Gastrocnemius medialis (tissue), 4 donors: ENCODE data around the gene ARHGAP28. TPM values are rescaled to one million over a fixed set of nuclear protein-coding genes. Genes with fewer than 3 reads are reported as not detected.

ENCODE experiments used
- ATAC-seq, 2 donors: fragments of 150-250 bp; one replicate each; pipeline ENCODE4 v1.9.1; 2016
- DNase-seq, 2 donors: peaks; one replicate each; pipeline ENCODE4 v3.0.0-alpha.2; 2019
- H3K27ac ChIP-seq, 4 donors: fragments of 200-600 bp; sonication (generic); 1 replicate in 1 of 4; 2 replicates in 3 of 4; pipeline ENCODE4 v1.5.1; 2016 to 2018; ENCODE audit warnings: mild to moderate bottlenecking in 2 of 4, moderate library complexity in 1 of 4
- H3K27me3 ChIP-seq, 3 donors: fragments of 200-600 bp; sonication (generic) in 2 of 3; 1 replicate in 1 of 3; 2 replicates in 2 of 3; pipeline versions ENCODE4 v1.5.1 to v1.6.0; 2016 to 2019; ENCODE audit warnings: mild to moderate bottlenecking in 1 of 3, moderate library complexity in 1 of 3
- H3K36me3 ChIP-seq, 2 donors: fragments of 200-600 bp; sonication (generic) in 1 of 2; one replicate each; pipeline ENCODE4 v1.5.1; 2017 to 2018
- H3K4me1 ChIP-seq, 2 donors: fragments of 200-600 bp; sonication (generic) in 1 of 2; one replicate each; pipeline ENCODE4 v1.5.1; 2016 to 2017; ENCODE audit warnings: mild to moderate bottlenecking in 2 of 2
- H3K4me3 ChIP-seq, 4 donors: fragments of 200-600 bp; sonication (generic) in 3 of 4; 1 replicate in 1 of 4; 2 replicates in 3 of 4; pipeline ENCODE4 v1.5.1; 2016 to 2019; ENCODE audit warnings: mild to moderate bottlenecking in 2 of 4
- H3K9me3 ChIP-seq, 3 donors: fragments of 200-600 bp; sonication (generic) in 2 of 3; 1 replicate in 1 of 3; 2 replicates in 2 of 3; pipeline ENCODE4 v1.5.1; 2016 to 2019
- POLR2A ChIP-seq, 2 donors: fragments of 450-650 bp; IDR thresholded peaks; one replicate each; pipeline ENCODE4 v1.6.1; 2017; ENCODE audit warnings: antibody characterized with exemption in 2 of 2, mild to moderate bottlenecking in 2 of 2, moderate library complexity in 2 of 2
- in situ Hi-C, 4 donors: fragments of 200-750 bp; cut with MboI; loops; one replicate each; pipeline versions ENCODE4 v1.15.0 to v1.8.0; 2017; ENCODE audit warnings: low sequenced_read_pairs in 4 of 4
- intact Hi-C: fragments of 100-400 bp; cut with DNase I; formaldehyde crosslinking; loops from one replicate; pipeline ENCODE4 v1.15.1; 2023; ENCODE audit warnings: low total_unique reads
- total RNA-seq, 4 donors: library from RNA; depleted of rRNA; stranded (reverse); fragments of >200 nt; gene quantifications; one replicate each; pipeline versions ENCODE4 v1.1.0 to v1.2.3, GENCODE V29; 2016
- TF ChIP-seq, protein P1 (sequence below), 5 experiments: fragments of 450-650 bp in 3 of 5; fragments of 200-600 bp in 2 of 5; sonication (generic) in 2 of 5; IDR thresholded peaks in 4 of 5; conservative IDR thresholded peaks in 1 of 5; 1 replicate in 4 of 5; 2 replicates in 1 of 5; pipeline ENCODE4 v1.5.1; 2016 to 2019; ENCODE audit warnings: antibody characterized with exemption in 5 of 5, mild to moderate bottlenecking in 3 of 5, moderate library complexity in 3 of 5

The ARHGAP28 gene
- total RNA-seq, 4 donors from 2014 or later = 4.6 to 17.9 (median 6.2) TPM

DNA sequence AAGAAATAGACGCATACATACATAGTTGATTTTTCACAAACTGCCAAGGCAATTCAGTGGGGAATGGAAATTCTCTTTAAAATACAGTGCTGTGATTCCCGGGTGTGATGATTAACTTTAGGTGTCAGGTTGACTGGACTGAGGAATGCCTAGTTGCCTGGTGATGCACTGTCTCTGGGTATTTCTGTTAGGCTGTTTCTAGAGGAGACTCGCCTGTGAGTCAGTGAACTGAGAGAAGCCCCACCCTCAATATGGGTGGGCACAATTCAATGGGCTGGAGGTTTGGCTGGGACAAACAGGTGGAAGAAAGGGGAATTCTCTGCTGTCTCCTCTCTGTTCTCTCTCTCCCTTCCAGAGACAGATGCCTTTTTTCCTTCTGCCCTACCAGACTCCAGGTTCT is 187.6 kb downstream of the ARHGAP28 start:
- H3K4me1 ChIP-seq = no peaks in the 10 kb centered on the region
- TF ChIP-seq POLR2A (IDR thresholded peaks at IDR 0.05) = no peak
- TF ChIP-seq, protein P1, sequence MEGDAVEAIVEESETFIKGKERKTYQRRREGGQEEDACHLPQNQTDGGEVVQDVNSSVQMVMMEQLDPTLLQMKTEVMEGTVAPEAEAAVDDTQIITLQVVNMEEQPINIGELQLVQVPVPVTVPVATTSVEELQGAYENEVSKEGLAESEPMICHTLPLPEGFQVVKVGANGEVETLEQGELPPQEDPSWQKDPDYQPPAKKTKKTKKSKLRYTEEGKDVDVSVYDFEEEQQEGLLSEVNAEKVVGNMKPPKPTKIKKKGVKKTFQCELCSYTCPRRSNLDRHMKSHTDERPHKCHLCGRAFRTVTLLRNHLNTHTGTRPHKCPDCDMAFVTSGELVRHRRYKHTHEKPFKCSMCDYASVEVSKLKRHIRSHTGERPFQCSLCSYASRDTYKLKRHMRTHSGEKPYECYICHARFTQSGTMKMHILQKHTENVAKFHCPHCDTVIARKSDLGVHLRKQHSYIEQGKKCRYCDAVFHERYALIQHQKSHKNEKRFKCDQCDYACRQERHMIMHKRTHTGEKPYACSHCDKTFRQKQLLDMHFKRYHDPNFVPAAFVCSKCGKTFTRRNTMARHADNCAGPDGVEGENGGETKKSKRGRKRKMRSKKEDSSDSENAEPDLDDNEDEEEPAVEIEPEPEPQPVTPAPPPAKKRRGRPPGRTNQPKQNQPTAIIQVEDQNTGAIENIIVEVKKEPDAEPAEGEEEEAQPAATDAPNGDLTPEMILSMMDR (IDR thresholded peaks at IDR 0.05 in 4 of 5, conservative IDR thresholded peaks at IDR 0.05 in 1 of 5) = no peak
- no peak overlapping the region for H3K27ac ChIP-seq
- peaks cover 0 to 8% of the 10 kb centered on the region in 2 donors for H3K36me3 ChIP-seq
- in situ Hi-C loops = no loop called here
- no peaks in the 10 kb centered on the region for H3K9me3 ChIP-seq
- H3K27me3 ChIP-seq = no peaks in the 10 kb centered on the region
- intact Hi-C loops = no loop called here
- no peak overlapping the region for H3K4me3 ChIP-seq
- no peak for ATAC-seq
- no peak for DNase-seq

DNA sequence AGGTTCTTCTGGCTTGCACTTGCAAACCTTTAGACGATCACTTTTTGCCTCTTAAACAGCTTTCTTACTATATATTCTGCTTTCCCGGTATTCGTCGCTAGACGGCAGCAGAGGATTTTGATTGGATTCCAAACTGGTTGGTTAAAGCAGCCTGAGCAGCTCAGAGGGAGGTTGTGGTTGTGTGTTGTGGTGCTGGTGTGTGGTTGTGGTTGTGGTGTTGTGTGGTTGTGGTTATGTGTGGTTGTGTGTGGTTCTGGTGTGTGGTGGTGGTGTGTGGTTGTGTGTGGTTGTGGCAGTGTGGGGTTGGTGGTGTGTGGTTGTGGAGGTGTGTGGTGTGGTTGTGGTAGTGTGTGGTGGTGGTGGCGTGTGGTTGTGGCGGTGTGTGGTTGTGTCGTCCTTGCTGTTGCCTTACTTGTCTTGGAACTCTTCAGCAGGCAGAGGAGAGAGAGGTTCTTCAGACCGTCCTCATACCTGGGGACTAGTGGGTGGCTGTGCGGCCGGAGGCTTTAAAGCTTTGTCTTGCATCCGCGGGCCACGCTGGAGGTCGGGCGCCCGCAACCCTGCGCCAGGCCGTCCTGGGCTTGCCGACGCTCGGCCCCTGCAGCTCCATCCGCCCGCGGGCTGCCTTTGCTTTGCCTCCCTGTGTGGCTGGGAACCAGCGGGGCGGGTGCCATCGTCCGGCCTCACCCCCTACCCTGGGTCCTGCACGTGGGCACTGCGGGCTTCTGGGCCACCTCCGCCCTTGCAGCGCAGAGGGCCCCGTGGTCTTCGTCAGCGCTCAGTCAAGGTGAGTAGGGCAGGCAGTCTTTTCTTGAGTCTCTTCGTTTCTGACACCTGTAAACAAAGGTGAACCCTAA is 190.8 kb downstream of the ARHGAP28 start:
- in situ Hi-C loops = no loop called here
- DNase-seq = no peak

DNA sequence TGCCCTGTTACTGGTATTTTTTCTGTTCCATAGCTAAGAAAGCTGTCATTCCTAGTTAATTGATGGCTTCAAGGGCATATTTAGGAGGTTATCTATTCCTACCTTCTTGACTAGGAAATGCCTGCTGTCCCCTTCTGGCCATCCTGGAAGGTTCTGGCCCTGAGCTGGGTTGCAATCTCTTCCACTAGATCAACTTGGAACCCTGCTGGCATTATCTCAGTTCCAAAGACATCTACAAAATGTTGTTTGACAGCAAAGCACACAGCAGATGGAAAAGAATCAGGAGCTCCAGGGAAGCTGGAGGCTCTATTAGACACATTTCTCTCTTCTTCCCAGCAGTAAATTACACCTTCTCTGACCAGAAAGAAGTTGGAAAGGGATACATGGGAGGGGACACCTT is 192.1 kb downstream of the ARHGAP28 start:
- intact Hi-C loops = loop anchor here (10.0 kb wide), 1 partner anchor 253 kb away; no protein-coding TSS in a partner anchor
- TF ChIP-seq, protein P1 (IDR thresholded peaks at IDR 0.05 in 4 of 5, conservative IDR thresholded peaks at IDR 0.05 in 1 of 5) = no peak
- no peak for TF ChIP-seq POLR2A (IDR thresholded peaks at IDR 0.05)
- Histone ChIP-seq H3K36me3 (no peaks in the 10 kb centered on the region), H3K4me1 (no peaks in the 10 kb centered on the region), H3K27me3 (no peaks in the 10 kb centered on the region), H3K9me3 (no peaks in the 10 kb centered on the region), H3K4me3 (no peak overlapping the region), H3K27ac (no peak overlapping the region)
- ATAC-seq = no peak
- no peak for DNase-seq
- in situ Hi-C loops = no loop called here

More for the DNA sequence above, 190.8 kb downstream of the ARHGAP28 start:
- TF ChIP-seq, protein P1 (IDR thresholded peaks at IDR 0.05 in 4 of 5, conservative IDR thresholded peaks at IDR 0.05 in 1 of 5) = peak in 3 of 5 experiments; percentile 24 to 40 (median 33)
- TF ChIP-seq POLR2A (IDR thresholded peaks at IDR 0.05) = no peak
- Histone ChIP-seq H3K4me3 (no peak overlapping the region), H3K36me3 (peaks cover 0 to 8% of the 10 kb centered on the region in 2 donors), H3K9me3 (no peaks in the 10 kb centered on the region), H3K27ac (no peak overlapping the region), H3K27me3 (no peaks in the 10 kb centered on the region), H3K4me1 (no peaks in the 10 kb centered on the region)
- ATAC-seq = no peak
- intact Hi-C loops = loop anchor here (10.0 kb wide), 1 partner anchor 254 kb away; no protein-coding TSS in a partner anchor

DNA sequence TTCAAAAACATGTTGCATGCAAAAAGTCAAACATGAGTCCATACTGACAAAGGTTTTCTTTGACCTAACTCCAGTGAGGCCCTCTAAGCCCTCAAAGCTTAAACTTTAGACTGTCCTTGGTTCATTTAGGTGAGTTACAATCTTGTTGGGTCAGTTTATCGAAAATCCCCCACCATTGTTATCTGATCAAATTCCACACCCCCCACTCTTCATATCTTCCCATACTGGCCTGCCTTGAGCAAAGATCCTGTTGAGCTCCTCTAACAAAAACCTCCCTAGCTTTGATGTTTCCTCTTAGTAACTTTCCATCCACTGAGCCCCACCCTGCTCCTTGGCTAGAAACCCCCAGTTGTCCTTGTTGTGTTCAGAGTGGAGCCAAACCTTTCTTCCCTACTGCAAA is 193.7 kb downstream of the ARHGAP28 start:
- no peak for DNase-seq
- H3K4me3 ChIP-seq = no peak overlapping the region
- H3K4me1 ChIP-seq = no peaks in the 10 kb centered on the region
- intact Hi-C loops (loop anchor here (10.0 kb wide), 1 partner anchor 252 kb away; no protein-coding TSS in a partner anchor), in situ Hi-C loops (no loop called here)
- no peak for ATAC-seq
- H3K27me3 ChIP-seq = no peaks in the 10 kb centered on the region
- no peaks in the 10 kb centered on the region for H3K36me3 ChIP-seq
- no peak for TF ChIP-seq POLR2A (IDR thresholded peaks at IDR 0.05)
- H3K27ac ChIP-seq = no peak overlapping the region
- H3K9me3 ChIP-seq = no peaks in the 10 kb centered on the region

DNA sequence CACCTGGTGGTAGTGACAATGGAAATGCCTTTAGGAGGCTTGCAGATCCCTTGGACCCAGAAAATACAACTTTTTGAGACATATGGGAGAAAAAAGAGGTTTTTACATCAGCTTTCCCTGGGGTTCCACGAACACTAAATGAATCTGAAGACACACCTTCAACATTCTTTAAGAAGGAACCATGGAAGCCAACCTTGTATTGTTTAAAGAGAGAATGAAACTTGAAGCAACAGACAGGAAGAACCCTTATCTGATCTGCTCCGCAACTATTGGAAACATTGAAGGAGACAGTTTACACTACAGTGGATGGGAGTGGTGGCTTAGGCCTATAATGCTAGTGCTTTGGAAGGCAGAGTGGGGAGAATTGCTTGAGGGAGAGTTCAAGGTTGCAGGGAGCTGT is 197.6 kb downstream of the ARHGAP28 start:
- TF ChIP-seq POLR2A (IDR thresholded peaks at IDR 0.05) = no peak
- TF ChIP-seq, protein P1 (IDR thresholded peaks at IDR 0.05 in 4 of 5, conservative IDR thresholded peaks at IDR 0.05 in 1 of 5) = no peak
- DNase-seq (no peak), ATAC-seq (no peak)
- H3K27me3 ChIP-seq = no peaks in the 10 kb centered on the region
- H3K4me3 ChIP-seq = no peak overlapping the region
- H3K4me1 ChIP-seq = no peaks in the 10 kb centered on the region
- intact Hi-C loops = loop anchor here (10.0 kb wide), 1 partner anchor 248 kb away; no protein-coding TSS in a partner anchor
- H3K27ac ChIP-seq = no peak overlapping the region
- in situ Hi-C loops = no loop called here
- H3K9me3 ChIP-seq = no peaks in the 10 kb centered on the region
- H3K36me3 ChIP-seq = no peaks in the 10 kb centered on the region
